Small intestine (tissue), 7 donors: Measurements from ENCODE around the gene RBMS3. TPM values are rescaled to one million over a fixed set of nuclear protein-coding genes. Genes with fewer than 3 reads are reported as not detected.

ENCODE experiments used
- DNase-seq, 2 donors: peaks; one replicate each; pipeline versions ENCODE4 v3.0.0 to v3.0.0-alpha.2; 2013
- FAIRE-seq: peaks from 2 replicates; lab custom pipeline; 2012; peaks lifted over from hg19 to GRCh38; lab: Jason Lieb, UNC
- H3K27ac ChIP-seq, 3 donors: one replicate each; pipeline ENCODE4 v1.5.1; 2013; ENCODE audit warnings: low read length in 2 of 3, mild to moderate bottlenecking in 2 of 3, control low read depth in 1 of 3, inconsistent platforms in 1 of 3, low read depth in 1 of 3, moderate library complexity in 1 of 3
- H3K27me3 ChIP-seq, 3 donors: one replicate each; pipeline ENCODE4 v1.6.1; 2013; ENCODE audit warnings: low read length in 3 of 3, inconsistent platforms in 1 of 3; ENCODE audit not compliant: control insufficient read depth in 3 of 3, insufficient read depth in 3 of 3
- H3K36me3 ChIP-seq, 3 donors: one replicate each; pipeline ENCODE4 v1.6.1; 2013; ENCODE audit warnings: low read length in 3 of 3, inconsistent platforms in 1 of 3, low read depth in 1 of 3, mild to moderate bottlenecking in 1 of 3, moderate library complexity in 1 of 3; ENCODE audit not compliant: control insufficient read depth in 3 of 3, insufficient read depth in 2 of 3
- H3K4me1 ChIP-seq, 3 donors: one replicate each; pipeline ENCODE4 v1.6.1; 2013; ENCODE audit warnings: low read length in 2 of 3, inconsistent platforms in 1 of 3, low read depth in 1 of 3, mild to moderate bottlenecking in 1 of 3, moderate library complexity in 1 of 3; ENCODE audit not compliant: control insufficient read depth in 3 of 3, insufficient read depth in 2 of 3
- H3K4me3 ChIP-seq, 3 donors: one replicate each; pipeline ENCODE4 v1.5.1; 2013; ENCODE audit warnings: low read length in 3 of 3, control low read depth in 1 of 3, inconsistent platforms in 1 of 3, low read depth in 1 of 3, mild to moderate bottlenecking in 1 of 3, moderate library complexity in 1 of 3
- H3K9me3 ChIP-seq, 2 donors: one replicate each; pipeline ENCODE4 v1.6.1; 2013; ENCODE audit warnings: low read depth in 1 of 2, low read length in 1 of 2; ENCODE audit not compliant: control insufficient read depth in 2 of 2, insufficient read depth in 1 of 2
- WGBS, 3 donors: extraction: QIAGEN DNeasy Blood & Tissue Kit; methylation state at CpG; one replicate each; pipeline ENCODE4 v1.1.7; 2013; 5-methylcytosine and 5-hydroxymethylcytosine counted together
- polyA plus RNA-seq, 4 donors: library from polyadenylated mRNA; stranded (reverse) in 3 of 4; unstranded in 1 of 4; fragments of 200-250 nt in 3 of 4; fragments of 120-200 nt in 1 of 4; gene quantifications; one replicate each; pipeline versions ENCODE4 v1.2.1 to v1.2.3, GENCODE V29; 2013
- donor health status: healthy with polysubstance abuse.
- donor health status: control.
- donor health status: control.
- donor health status: Bipolar disorder and iron deficiency.
- donor health status: healthy.

RBMS3 gene
- polyA plus RNA-seq, 4 donors = 0.81 to 6.4 (median 4.8) TPM; not detected in 1

DNA sequence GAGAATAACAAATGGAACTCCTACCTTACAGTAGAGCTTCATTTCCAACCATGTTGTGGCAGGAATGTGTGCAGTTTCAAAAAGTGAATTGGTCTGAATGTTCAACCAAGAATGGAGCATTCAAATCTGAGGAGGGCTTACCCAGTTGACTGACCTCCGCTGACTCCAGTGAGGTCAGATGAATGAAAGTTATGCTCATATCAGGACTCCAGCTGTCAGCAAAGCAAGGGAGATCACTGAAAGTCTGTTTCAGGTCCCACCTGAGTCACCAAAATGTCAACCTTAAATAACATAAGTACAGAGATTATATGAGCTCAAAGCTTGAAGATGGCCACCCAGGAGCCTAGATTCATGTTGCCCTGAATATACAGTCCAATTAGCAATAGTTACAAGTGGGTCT lies 473.5 kb downstream of the RBMS3 start:
- H3K27me3 ChIP-seq = no peaks in the 10 kb centered on the region
- no peaks in the 10 kb centered on the region for H3K9me3 ChIP-seq
- WGBS, 3 donors = 85 to 93% (median 85%) methylated on average over 1 of the region's 1 CpG
- H3K36me3 ChIP-seq = no peaks in the 10 kb centered on the region
- no peak overlapping the region for H3K4me3 ChIP-seq
- FAIRE-seq (no peak), DNase-seq (no peak)
- no peaks in the 10 kb centered on the region for H3K4me1 ChIP-seq
- H3K27ac ChIP-seq = no peak overlapping the region

DNA sequence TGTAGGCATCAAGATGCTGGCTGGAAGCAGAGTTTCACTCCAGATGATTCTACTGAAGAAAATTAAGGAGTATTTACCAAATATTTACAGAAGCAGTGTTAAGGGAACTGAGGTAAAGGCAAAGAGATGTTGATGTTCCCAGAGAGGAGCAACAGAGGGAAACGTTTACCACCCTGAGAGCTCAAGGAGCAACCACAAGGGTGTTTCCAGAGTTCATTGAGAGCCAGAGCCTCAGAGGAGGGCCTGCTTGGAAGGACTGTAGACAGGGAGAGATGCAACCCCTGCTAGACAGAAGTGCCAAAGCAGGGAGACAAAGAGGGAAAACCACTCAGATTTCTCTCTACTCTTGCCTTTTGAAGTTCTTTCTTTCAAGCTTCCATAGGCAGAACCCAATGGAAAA lies 474.5 kb downstream of the RBMS3 start:
- no peak for FAIRE-seq
- H3K27ac ChIP-seq = no peak overlapping the region
- peaks cover 0 to 3% (median 0%) of the 10 kb centered on the region in 3 donors for H3K4me1 ChIP-seq
- no peaks in the 10 kb centered on the region for H3K27me3 ChIP-seq
- no peak overlapping the region for H3K4me3 ChIP-seq
- no peak for DNase-seq
- H3K36me3 ChIP-seq = no peaks in the 10 kb centered on the region
- WGBS, 3 donors = 36 to 56% (median 55%) methylated on average over 1 of the region's 1 CpG
- no peaks in the 10 kb centered on the region for H3K9me3 ChIP-seq

DNA sequence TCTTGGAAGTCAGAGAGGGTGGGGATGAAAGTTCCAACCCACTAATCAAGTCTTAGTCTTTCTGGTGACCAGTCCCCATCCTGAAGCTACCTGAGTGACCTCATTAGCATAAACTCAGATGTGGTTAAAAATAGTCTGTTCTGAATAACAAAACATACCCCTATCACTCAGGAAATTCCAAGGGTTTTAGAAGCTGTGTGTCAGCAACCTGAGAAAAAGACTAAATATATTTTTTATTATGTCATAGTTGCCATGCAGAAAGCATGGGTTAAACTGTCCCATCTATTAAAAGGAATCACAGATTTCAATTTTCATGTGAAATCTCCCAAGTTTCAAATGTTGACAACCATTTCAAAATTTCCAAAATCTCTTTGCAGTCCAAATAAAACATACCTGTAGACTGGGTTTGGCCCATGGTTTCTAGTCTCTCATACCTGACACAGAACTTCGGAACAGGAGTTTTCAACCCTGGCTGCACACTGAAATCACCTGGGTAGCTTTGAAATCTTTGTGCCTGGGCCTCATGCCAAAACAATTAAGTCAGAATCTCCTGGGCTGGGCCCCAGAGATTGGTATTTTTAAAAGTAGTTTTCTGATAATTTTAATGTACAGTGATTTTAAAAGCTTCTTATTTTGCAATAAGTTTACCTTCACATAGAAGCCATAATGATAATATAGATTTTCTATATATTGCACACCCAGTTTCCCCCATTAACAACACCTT lies 476.3 kb downstream of the RBMS3 start:
- Histone ChIP-seq H3K4me3 (no peak overlapping the region), H3K4me1 (peaks cover 0 to 3% (median 0%) of the 10 kb centered on the region in 3 donors), H3K9me3 (no peaks in the 10 kb centered on the region), H3K27ac (no peak overlapping the region), H3K27me3 (no peaks in the 10 kb centered on the region), H3K36me3 (no peaks in the 10 kb centered on the region)
- no peak for FAIRE-seq
- no peak for DNase-seq
- WGBS, 3 donors = 15 to 60% (median 26%) methylated on average over 1 of the region's 1 CpG

DNA sequence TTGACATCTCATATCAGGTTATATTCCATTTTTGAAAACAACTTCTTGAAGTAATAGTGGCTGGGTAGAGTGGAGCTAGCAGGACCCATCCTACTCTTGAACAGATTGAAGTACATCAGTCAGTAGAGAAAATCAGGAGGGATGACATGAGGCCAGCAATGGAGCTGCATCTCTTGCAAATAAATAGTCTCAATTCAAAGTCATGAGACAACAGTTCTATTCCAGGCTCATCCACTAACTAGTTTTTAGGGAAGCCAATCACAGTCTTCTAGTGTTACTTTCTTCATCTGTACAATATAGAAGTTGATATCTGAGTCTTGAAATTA lies 477.2 kb downstream of the RBMS3 start:
- Histone ChIP-seq H3K36me3 (no peaks in the 10 kb centered on the region), H3K4me1 (peaks cover 0 to 3% (median 0%) of the 10 kb centered on the region in 3 donors), H3K4me3 (no peak overlapping the region), H3K27me3 (no peaks in the 10 kb centered on the region), H3K27ac (peak overlapping the region in 1 of 3 donors; percentile 57), H3K9me3 (no peaks in the 10 kb centered on the region)
- DNase-seq = no peak
- FAIRE-seq = no peak

DNA sequence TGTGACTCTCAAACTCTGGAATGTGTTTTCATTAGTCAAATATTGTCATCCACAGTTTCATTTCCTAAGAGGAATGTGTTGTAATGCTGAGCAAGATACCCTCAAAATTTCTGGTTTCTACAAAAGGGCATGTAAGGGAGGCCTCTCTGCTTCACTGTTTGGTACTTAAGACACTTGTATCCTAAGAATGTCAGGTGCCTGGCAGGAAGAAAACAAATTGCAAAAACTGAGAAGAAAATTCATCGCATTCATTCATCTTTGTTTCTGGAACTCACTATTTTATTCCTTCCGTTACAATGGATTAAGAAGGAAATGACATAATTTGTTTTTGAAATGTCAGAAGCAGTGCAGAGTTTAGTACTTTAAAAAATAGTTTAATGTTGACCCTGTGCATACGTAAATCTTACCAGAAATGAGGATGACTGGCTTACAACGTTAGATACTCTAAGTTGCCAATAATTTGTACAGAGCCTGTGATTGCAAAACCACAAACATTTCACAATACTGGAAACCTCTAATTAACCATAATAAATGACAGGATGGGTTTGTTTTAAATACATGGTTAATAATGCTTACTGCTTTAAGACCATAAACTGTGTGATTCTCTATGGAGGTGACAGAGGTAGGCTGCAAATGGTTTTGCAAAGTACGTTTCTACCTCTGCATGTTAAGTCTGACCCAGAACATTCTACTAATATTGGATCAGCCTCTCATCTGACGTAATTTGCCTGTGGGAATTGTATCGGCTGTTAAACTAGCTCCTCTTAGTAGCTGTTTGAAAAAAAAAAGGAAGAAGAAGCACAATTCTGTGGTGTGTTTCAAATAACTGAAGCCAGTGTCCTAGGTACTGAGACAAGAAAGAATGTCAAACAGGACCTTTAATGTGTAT lies 477.8 kb downstream of the RBMS3 start:
- WGBS, 3 donors = 48 to 68% (median 64%) methylated on average over 7 of the region's 7 CpGs
- H3K4me3 ChIP-seq = no peak overlapping the region
- FAIRE-seq = no peak
- no peaks in the 10 kb centered on the region for H3K9me3 ChIP-seq
- H3K27ac ChIP-seq = peak overlapping the region in 1 of 3 donors; percentile 57
- no peak for DNase-seq
- H3K27me3 ChIP-seq = no peaks in the 10 kb centered on the region
- peaks cover 0 to 3% (median 0%) of the 10 kb centered on the region in 3 donors for H3K4me1 ChIP-seq
- no peaks in the 10 kb centered on the region for H3K36me3 ChIP-seq

DNA sequence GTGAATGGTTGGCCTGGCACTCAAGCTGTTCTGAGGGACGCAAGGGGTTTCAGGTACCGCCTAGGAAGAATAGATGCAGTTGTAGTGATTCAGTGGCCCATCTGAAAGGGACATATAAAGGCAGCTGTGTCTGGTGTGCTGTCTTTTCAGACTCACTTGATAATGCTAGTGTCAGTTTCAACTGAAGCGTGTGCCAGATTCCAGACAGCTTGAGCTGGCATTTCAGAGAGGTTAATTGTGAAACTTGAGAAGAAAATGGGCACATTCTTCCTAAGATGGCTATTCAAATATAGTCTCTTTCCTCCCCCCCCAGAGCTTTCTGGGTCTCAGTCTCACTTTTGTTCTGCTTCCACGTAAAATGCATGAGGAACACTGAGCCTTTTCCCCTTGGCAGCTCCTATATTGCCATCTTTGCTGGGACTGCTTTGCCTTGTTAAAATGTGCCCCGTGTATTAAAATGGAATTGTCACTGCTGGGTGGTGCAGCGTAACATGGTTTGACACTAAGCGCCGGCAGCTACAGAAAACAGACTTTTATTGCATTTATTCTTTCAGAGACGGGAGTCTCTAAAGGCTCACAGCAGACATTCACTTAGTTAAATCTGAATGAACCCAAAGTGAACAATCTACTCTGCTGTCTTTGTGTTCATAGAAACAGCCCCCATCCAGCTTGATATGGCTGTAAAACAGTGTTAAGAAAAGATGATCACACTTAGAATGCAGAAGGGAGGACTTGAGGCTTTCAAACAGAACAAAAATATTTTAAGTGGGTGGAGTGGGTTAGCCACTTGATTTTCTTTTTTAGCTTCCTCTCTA lies 478.7 kb downstream of the RBMS3 start:
- H3K27ac ChIP-seq = peak overlapping the region in 1 of 3 donors; percentile 27
- DNase-seq = no peak
- WGBS, 3 donors = 82 to 84% (median 82%) methylated on average over 9 of the region's 9 CpGs

DNA sequence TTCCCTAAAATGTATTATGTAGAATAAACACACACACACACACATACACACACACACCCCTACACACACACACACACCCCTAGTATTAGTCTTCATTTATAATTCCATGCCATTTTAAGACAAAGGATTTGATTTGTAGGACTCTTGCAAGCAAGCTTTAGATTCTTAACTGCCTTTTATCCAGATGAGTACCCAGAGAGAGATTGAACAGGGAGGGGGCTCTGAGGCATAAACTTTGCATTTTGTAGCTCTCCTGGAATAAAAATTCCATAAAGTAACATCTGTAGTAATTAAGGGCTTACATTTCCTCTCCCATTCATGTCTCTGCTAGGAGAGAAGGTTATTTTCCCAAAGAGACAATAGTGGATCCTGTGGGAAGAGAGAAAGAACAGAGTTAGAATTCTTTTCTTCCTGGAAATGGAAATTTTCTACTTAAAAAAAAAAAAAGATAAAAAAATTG lies 479.4 kb downstream of the RBMS3 start:
- Histone ChIP-seq H3K27ac (no peak overlapping the region), H3K9me3 (no peaks in the 10 kb centered on the region), H3K4me3 (no peak overlapping the region), H3K36me3 (no peaks in the 10 kb centered on the region), H3K27me3 (no peaks in the 10 kb centered on the region), H3K4me1 (peaks cover 0 to 3% (median 0%) of the 10 kb centered on the region in 3 donors)
- FAIRE-seq = no peak
- no peak for DNase-seq

More for the DNA sequence above, 478.7 kb downstream of the RBMS3 start:
- Histone ChIP-seq H3K9me3 (no peaks in the 10 kb centered on the region), H3K4me3 (no peak overlapping the region), H3K4me1 (peaks cover 0 to 3% (median 0%) of the 10 kb centered on the region in 3 donors), H3K36me3 (no peaks in the 10 kb centered on the region), H3K27me3 (no peaks in the 10 kb centered on the region)
- no peak for FAIRE-seq

DNA sequence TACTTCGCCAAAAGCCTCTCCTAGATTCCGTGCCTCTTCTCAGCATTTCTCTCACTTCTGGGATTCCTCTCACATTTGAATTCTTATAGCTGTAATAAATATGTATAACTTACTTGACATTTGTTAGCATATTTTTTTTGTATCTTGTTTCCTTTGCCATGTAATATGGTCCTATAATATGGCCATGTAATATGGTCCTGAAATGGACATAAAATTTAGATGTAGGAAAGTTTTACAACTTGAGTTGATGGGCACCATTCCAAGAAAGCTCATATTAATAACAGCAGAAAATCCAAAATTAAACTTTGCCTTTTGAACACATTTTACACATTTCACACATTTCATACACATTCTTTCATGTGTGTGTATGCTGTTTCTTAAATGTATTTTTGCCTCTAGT lies 480.6 kb downstream of the RBMS3 start:
- Histone ChIP-seq H3K4me1 (peaks cover 0 to 3% (median 0%) of the 10 kb centered on the region in 3 donors), H3K27me3 (no peaks in the 10 kb centered on the region), H3K27ac (no peak overlapping the region), H3K9me3 (no peaks in the 10 kb centered on the region), H3K4me3 (no peak overlapping the region), H3K36me3 (no peaks in the 10 kb centered on the region)
- DNase-seq (no peak), FAIRE-seq (no peak)
- WGBS, 3 donors = 79 to 81% (median 81%) methylated on average over 2 of the region's 2 CpGs
